Ascending aorta (tissue), 2 donors: ENCODE data around the gene PTGIR. TPM values are rescaled to one million over a fixed set of nuclear protein-coding genes. Genes with fewer than 3 reads are reported as not detected.

Experiments
- DNase-seq, 2 donors: peaks; one replicate each; pipeline ENCODE4 v3.0.0-alpha.2; 2019; ENCODE audit warnings: low spot score in 2 of 2
- H3K27ac ChIP-seq, 2 donors: fragments of 200-600 bp; sonication (generic); one replicate each; pipeline ENCODE4 v1.5.1; 2016 to 2017; ENCODE audit warnings: mild to moderate bottlenecking in 1 of 2
- H3K27me3 ChIP-seq: fragments of 200-600 bp; sonication (generic); one replicate; pipeline ENCODE4 v1.5.1; 2017
- H3K36me3 ChIP-seq, 2 donors: fragments of 200-600 bp; sonication (generic); one replicate each; pipeline ENCODE4 v1.5.1; 2016
- H3K4me1 ChIP-seq, 2 donors: fragments of 200-600 bp; sonication (generic); one replicate each; pipeline ENCODE4 v1.5.1; 2016 to 2017; ENCODE audit warnings: mild to moderate bottlenecking in 1 of 2
- H3K4me3 ChIP-seq, 2 donors: fragments of 200-600 bp; sonication (generic); one replicate each; pipeline ENCODE4 v1.5.1; 2016 to 2017; ENCODE audit warnings: mild to moderate bottlenecking in 1 of 2
- H3K9me3 ChIP-seq, 2 donors: fragments of 200-600 bp; sonication (generic); one replicate each; pipeline ENCODE4 v1.5.1; 2016
- CTCF ChIP-seq, 3 experiments: fragments of 200-600 bp in 2 of 3; fragments of 450-650 bp in 1 of 3; sonication (generic) in 2 of 3; IDR thresholded peaks; one replicate each; pipeline ENCODE4 v1.5.1; 2016 to 2019; ENCODE audit warnings: antibody characterized with exemption in 3 of 3, mild to moderate bottlenecking in 1 of 3, moderate library complexity in 1 of 3
- intact Hi-C: fragments of 100-400 bp; cut with DNase I; formaldehyde crosslinking; loops from one replicate; pipeline ENCODE4 v1.15.1; 2023
- total RNA-seq: library from RNA; depleted of rRNA; stranded (reverse); fragments of >200 nt; gene quantifications from one replicate; pipeline ENCODE4 v1.1.0, GENCODE V29; 2016

The PTGIR gene
- total RNA-seq, 1 donor from 2014 or later = 120 TPM

DNA sequence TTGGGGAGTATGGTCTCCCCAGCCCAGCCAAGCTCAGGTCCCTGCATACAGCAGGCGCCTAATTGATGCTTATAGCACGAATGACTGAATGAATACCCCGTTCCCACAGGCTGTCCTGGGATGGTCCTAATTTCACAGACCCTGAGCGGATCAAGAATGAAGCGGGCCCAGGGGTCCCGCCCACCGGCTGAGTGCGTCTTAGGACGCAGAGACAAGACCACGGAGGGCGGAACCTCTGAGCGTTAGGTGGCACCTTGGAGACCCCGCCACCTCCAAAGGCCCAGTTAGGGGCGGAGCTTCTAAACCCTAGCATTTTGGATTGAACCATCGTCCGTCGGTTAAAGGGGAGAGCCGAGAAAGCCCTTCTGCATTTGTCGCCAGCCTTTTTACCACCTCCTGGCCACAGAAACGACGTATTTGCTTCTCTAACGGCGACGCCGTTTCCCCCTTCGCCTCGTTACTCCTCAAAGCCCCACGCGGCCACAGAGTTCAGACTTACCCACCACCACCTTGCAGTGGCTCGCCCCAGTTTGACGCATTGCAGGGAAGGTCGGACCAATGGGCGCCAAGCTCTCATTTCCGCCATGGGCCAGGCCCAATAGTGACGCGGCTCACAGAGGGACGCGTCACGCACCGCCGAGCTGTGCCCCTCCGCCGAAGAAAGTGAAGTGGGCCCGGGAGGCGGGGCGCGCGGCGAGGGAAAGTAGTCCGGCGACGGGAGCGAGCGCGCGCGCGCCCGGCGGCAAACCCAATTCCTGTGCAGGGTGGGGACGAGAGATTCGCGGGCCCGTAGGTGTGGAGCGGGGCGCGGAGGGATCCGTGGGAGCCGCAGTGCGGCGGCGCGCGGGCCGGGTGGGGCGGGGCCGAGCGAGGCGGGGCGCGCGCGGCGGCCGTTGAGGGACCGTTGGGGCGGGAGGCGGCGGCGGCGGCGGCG, 24.2 kb downstream of the PTGIR start:
- Histone ChIP-seq H3K9me3 (no peaks in the 10 kb centered on the region), H3K27ac (peak overlapping the region; percentile 93 to 98), H3K4me1 (peaks cover 9 to 31% of the 10 kb centered on the region in 2 donors), H3K4me3 (peak overlapping the region; percentile 88), H3K36me3 (peaks cover under 1% of the 10 kb centered on the region in 2 donors), H3K27me3 (no peaks in the 10 kb centered on the region)
- TF ChIP-seq CTCF (IDR thresholded peaks at IDR 0.05) = peak in 1 of 3 experiments; percentile 24
- peak; percentile 85 to 99 for DNase-seq
- intact Hi-C loops = loop anchor here (1.0 to 10.0 kb wide), 4 partner anchors 24 to 250 kb away; partner anchors contain the start of genes AP2S1, DACT3 and PTGIR

DNA sequence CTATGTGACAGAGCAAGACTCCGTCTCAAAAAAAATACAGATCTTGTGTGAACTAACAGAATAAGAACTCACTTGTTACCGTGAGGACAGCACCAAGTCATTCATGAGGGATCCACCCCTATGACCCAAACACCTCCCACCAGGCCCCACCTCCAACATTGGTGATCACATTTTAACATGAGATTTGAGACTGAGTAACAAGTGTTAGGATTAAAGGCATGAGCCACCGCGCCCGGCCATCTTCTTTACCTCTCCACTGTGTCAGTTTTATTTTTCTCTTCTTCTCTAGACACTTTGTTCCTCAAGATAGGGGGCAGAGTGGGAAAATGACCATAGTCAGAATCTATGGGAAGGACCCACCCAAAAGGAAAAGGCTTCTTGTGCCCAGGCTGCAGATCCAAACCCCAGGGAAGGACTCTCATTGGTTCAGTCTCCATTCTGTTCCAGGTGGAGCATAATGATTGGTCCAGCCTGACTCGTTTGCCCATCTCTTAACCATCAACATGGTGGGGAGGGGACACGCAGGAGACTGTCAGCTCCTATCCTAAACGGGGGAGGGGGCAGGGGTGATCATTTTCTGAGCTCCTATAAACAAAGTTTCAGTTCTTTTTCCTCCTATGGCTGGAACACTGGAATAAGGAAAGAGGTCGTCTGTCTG, 25.0 kb downstream of the PTGIR start:
- no peak for TF ChIP-seq CTCF (IDR thresholded peaks at IDR 0.05)

DNA sequence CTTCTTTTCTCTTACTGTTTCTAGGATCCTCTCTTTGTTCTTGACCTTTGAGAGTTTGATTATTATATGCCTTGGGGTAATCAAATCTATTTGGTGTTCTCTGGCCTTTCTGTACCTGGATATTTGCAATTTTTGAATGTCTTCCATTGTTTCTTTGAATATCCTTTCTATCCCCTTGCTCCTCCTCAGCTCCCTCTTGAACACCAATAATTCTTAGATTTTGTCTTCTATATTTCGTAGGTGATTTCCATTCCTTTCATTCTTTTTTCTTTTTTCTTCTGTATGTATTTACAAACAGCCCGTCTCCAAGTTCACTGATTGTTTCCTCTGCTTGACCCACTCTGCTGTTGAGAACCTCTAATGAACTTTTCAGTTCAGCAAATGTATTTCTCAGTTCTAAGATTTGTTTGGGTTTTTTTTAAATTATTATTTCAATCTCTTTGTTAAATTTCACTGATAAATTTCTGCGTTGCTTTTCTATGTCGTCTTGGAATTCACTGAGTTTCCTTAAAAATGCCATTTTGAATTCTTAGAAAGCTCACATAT, 26.4 kb downstream of the PTGIR start:
- H3K27me3 ChIP-seq = no peaks in the 10 kb centered on the region
- H3K36me3 ChIP-seq = no peaks in the 10 kb centered on the region
- intact Hi-C loops = no loop called here
- no peak overlapping the region for H3K27ac ChIP-seq
- no peak for DNase-seq
- peaks cover under 1 to 9% of the 10 kb centered on the region in 2 donors for H3K4me1 ChIP-seq
- no peaks in the 10 kb centered on the region for H3K9me3 ChIP-seq
- no peak for TF ChIP-seq CTCF (IDR thresholded peaks at IDR 0.05)
- no peak overlapping the region for H3K4me3 ChIP-seq

More for the DNA sequence above, 25.0 kb downstream of the PTGIR start:
- no peaks in the 10 kb centered on the region for H3K36me3 ChIP-seq
- H3K4me3 ChIP-seq = peak overlapping the region; percentile 88
- H3K27ac ChIP-seq = peak overlapping the region; percentile 93 to 98
- H3K4me1 ChIP-seq = peaks cover 5 to 23% of the 10 kb centered on the region in 2 donors
- DNase-seq = no peak
- H3K9me3 ChIP-seq = no peaks in the 10 kb centered on the region
- intact Hi-C loops = loop anchor here (2.0 to 10.0 kb wide), 3 partner anchors 25 to 251 kb away; partner anchors contain the start of genes AP2S1 and PTGIR
- no peaks in the 10 kb centered on the region for H3K27me3 ChIP-seq

GRCh38 chr19:46596008-46596407, 28.9 kb downstream of the PTGIR start:
- Histone ChIP-seq H3K36me3 (no peaks in the 10 kb centered on the region), H3K9me3 (no peaks in the 10 kb centered on the region), H3K27me3 (no peaks in the 10 kb centered on the region), H3K27ac (no peak overlapping the region), H3K4me1 (no peaks in the 10 kb centered on the region), H3K4me3 (no peak overlapping the region)
- intact Hi-C loops = no loop called here
- no peak for TF ChIP-seq CTCF (IDR thresholded peaks at IDR 0.05)
- no peak for DNase-seq

GRCh38 chr19:46591870-46592269, 33.0 kb downstream of the PTGIR start:
- Histone ChIP-seq H3K4me3 (no peak overlapping the region), H3K27me3 (no peaks in the 10 kb centered on the region), H3K4me1 (no peaks in the 10 kb centered on the region), H3K36me3 (no peaks in the 10 kb centered on the region), H3K9me3 (no peaks in the 10 kb centered on the region), H3K27ac (no peak overlapping the region)
- intact Hi-C loops = no loop called here
- no peak for DNase-seq
- no peak for TF ChIP-seq CTCF (IDR thresholded peaks at IDR 0.05)
